Myocyte (in vitro differentiated cells): ENCODE results near the gene SELENOW. TPM values are rescaled to one million over a fixed set of nuclear protein-coding genes. Genes with fewer than 3 reads are reported as not detected.
"Not testable (repeated sequence)": the region's sequence is repeated elsewhere in the genome, so short reads cannot be mapped to it uniquely, and the experiment has no call there.

Source experiments
- DNase-seq: peaks from one replicate; pipeline ENCODE4 v3.0.0-alpha.2; 2012; ENCODE audit warnings: low read depth
- total RNA-seq: library from RNA; depleted of rRNA; stranded (reverse); fragments of >200 nt; gene quantifications from 2 replicates; pipeline ENCODE4 v1.2.3, GENCODE V29; 2014

Gene SELENOW
- total RNA-seq, 1 donor from 2014 or later: 2,157 TPM

DNA sequence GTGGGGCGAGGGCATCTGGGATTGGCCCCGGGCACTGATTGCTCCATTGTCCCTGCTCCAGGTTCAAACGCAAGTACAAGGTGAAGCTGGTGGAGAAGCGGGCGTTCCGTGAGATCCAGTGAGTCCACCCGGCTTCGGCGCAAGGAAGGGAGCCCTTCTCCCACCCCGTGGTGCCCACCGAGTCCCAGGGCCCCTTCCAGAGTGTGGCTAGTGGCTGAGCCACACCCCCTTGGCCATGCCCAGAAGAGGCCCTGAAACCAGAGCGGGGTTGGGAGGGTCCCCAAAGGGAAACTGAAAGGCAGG is 21.9 kb upstream of the SELENOW start:
- DNase-seq: no peak

DNA sequence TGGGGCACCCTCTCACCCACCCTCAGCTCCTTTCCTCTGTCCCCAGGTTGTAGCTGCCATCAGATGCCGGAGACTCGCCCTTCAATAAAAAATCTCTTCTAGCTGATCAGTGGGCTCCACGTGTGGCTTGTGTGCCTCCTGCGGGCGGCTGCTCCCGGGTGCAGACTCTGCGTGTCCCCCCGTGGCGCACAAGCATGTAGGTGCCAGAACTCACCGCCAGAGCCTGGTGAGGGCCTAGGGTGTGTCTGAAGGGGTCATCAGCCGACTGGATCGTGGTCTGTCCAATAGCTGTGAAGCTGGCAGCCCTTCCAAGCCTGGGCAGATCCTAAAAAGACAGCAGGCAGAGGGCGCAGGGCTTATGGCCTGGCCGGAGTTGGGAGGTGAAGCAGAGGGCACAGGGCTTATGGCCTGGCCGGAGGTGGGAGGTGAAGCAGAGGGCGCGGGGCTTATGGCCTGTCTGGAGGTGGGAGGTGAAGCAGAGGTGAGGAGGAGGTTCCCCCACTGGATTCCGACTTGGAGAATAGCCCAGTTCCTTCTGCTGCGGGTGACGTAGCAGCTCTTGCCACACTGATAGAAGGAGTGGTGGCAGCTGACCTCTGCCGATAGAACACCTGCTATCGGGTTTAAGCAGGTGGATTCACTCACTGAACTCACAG is 21.4 kb upstream of the SELENOW start:
- DNase-seq: no peak

DNA sequence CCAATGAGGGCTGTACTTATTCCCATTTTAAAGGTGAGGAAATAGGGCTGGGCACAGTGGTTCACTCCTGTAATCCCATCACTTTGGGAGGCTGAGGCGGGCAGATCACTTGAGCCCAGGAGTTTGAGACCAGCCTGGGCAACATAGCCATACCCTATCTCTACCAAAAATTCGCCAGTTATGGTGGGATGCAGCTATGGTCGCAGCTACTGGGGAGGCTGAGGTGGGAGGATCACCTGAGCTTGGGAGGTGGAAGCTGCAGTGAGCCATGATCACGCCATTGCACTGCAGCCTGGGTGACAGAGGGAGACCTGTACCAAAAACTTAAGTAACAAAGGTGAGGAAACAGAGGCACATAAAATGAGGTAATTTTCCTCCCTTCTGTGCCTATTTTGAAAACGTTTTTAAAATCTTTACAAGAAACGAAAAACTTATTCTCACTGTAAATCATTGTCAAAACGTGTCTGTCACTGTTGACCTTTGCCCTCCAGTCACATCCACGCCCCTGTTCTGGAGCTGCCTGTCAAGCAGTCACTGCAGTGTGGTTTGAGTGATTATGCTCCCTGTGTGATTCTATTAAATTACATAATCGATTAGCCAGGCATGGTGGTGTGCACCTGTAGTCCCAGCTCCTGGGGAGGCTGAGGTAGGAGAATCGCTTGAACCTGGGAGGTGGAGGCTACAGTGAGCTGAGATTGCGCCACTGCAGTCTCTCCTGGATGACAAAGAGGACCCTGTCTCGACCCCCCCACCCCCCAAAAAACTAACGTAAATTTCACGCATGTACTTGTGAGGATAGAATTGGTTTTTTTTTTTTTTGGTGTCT is 20.7 kb upstream of the SELENOW start:
- no peak for DNase-seq

DNA sequence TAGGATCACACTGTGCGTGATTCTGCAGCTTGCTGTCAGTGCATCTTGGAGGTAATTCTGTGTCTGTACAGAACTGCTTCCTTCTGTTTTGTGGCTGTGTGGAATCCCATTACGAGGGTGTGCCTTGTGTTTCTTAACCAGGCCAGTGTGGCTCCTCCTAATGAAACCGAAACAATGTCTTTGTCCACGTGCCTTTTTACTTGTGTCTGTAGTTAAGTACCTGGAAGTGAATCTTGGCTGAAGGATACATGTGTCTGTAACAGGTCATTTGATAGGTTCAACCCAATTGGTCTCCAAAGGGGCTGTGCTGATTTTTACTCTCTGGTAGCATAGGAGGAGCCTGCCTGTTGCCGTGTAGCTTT is 20.1 kb upstream of the SELENOW start:
- DNase-seq: no peak

DNA sequence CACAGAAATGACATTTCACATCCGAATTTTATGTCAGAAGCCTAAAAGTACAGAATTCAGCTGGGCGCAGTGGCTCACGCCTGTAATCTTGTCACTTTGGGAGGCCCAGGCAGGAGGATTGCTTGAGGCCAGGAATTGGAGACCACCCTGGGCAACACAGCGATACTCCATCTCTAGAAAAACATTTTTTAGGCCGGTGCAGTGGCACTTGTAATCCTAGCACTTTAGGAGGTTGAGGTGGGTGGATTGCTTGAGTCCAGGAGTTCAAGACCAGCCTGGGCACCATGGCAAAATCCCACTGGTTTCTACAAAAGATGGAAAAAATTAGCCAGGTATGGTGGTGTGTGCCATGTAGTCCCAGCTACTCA is 17.9 kb upstream of the SELENOW start:
- DNase-seq: no peak

DNA sequence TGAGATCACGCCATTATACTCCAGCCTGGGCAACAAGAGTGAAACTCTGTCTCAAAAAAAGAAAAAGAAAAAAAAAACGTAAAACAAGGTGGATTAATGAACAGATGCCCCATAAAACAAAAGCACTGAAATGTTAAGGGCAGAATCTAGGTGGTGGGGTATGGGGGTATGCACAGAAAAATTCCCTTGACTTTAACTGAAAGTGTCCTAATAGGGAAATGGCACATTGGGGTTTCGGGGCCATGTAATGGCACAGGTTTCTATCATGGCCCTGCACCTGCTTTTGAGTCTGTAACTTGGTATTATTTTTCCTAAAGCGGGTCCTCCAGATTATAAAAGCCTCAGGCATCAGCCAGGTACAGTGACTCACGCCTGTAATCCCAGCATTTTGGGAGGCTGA is 16.9 kb upstream of the SELENOW start:
- DNase-seq: no peak

DNA sequence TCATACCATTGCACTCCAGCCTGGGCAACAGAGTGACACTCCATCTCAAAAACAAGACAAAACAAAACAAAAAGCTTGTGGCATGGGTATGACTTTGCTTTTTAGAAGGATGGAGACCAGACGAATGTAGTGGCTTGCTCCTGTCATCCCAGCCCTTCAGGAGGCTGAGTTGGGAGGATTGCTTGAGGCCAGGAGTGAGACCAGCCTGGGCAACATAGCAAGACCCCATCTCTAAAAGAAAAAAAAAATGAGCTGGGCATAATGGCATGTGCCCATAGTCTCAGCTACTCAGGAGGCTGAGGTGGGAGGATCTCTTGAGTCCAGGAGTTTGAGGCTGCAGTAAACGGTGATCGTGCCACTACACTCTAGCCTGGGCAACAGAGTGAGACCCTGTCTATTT is 16.4 kb upstream of the SELENOW start:
- DNase-seq: no peak

DNA sequence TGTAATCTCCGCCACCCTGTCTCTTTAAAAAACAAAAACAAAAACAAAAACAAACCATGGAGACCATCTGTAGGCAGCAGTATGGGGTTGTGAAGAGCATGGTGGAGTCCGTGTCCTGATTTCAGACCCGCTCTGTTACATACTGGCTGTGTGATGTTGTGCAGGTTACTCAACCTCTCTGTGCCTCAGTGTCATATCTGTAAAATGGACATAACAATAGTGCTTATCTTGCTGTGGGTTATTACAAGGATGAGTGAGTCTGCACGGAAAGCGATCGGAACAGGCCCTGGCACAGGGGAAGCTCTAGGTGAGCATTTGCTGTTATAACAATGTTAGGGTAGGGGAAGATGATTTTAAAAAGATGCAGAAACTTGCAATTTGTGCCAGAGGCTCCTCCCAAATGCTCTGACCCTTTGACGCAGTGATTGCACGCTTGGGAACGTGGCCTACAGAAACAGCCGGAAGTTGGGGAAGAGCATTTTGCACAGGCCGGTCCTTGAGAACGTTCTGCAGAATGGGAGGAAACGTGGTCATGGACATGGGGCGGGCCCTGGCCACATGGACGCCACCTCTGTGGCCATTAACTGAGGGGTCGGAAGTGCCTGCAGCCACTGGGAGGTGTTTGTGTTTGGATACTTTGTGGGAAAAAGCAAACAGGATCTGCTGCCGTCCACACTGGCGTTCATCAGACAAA is 15.7 kb upstream of the SELENOW start:
- DNase-seq: no peak

DNA sequence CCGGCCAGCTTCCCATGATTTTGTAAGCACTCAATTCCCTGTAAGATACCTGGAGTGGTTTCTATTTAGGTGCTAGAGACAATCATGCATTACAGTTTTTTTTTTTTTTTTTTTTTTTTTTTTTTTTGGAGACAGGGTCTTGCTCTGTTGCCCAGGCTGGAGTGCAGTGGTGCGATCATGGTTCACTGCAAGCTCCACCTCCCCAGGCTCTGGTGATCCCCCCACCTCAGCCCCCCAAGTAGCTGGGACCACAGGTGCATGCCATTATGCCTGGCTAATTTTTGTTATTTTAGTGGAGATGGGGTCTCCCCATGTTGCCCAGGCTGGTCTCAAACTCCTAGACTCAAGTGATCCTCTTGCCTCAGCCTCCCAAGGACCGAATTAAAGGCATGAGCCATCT is 13.8 kb upstream of the SELENOW start:
- DNase-seq: not testable (repeated sequence)

DNA sequence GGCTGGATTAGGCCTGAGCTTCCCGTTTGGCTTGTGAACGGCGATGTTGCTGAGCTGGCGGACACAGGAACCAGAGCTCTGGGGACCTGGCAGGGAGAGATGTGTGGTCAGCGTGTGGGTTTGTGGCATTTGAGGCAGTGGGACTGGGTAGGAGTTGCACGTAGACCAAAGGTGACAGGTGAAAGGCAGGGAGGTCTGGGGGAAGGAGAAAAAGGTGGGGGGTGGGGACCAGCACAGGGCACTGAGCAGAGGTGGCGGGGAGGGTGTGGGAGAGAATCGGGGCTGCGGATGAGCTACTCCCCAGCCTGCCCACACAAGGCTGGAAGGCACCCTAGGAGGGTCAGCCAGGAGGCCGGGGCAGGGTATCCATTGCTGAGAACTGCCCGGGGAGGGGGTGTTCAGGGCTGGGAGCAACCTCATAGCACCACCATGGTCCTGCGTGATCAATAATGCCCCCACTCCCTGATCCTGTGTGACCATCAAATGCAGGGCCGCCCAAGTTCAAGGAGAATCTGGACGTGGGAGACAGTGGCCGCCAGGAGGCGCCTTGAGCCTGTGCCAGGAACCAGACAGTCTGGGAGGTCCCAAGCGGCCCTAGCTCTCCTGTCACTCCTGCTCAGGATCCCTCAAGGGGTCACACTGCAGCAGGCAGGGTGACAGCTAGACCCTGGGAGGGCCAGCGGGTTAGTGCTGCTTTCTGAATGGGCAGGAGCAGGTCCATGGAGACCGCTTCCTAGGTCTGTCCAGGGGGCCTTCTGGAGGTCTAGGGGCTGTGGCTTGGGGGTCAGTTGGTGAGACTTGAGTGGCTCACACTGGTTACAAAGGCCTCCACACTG is 12.8 kb upstream of the SELENOW start:
- peak; percentile 75 for DNase-seq

DNA sequence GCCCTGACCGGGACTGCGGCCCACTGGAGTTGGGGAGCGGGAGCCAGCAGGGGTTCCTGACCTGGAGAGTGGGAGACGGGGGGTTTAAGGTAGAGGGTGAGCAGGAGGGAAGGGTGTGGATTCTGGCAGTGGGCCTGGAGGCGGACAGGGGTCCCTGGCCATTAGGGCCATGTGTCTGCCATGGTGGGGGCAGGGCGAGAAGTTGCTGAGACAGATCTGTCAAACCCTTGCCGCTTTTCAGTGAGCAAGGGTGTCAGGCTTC is 12.2 kb upstream of the SELENOW start:
- DNase-seq: no peak

DNA sequence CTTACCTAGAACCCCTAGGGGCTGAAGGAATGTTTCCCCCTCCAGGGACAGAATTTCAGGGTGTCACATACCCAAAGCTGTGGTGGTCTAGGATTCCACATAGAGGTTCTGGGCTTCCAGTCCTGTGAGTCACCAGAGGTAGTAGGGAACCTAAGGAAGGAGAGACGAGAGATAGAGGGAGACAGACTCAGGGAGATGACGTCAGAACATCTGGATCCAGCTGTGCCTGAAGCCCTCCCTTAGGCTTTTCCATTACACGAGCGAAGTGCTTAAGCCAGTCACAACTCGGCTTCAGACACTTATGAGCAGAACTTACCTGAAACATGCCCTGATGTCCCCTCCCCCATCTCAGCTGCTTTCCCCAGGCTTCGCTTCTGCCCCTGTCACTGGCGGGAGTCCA is 11.8 kb upstream of the SELENOW start:
- no peak for DNase-seq

DNA sequence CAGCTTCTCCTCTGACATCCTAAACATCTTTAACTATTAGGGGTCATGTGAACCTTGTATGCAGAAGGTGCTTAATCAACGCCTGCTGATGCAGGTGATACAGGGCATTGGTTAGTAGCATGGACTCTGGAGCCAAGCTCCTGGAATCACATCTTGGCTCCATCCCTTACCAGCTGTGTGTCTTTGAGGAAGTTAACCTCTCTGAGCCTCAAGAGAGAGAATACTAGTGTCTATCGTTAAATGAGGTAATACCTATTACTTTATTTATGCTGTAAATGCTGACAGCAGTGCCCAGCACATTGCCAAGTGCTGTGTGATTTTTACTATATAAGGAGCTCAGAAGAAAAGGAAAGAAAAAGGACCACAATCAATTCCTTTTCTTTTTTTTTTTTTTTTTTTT is 11.2 kb upstream of the SELENOW start:
- no peak for DNase-seq

DNA sequence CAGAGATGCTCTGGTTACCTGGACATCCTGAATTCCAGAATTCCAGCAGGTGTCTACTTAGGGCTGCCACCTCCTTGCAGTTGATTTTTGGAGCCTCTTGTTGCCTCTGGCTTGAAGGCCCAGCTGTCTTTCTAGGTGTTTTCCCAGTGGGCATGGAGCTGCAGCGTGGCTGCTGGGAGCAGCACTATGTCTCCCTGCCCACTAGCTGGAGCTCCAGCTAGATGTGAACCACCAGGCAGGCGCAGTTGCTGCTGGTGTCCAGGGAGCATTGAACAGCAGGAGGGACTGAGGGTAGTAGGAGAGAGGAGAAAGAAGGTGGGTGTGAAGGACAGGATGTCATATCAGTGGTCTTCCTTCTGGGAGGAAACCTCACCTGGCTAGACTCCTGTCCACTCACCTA is 9.9 kb upstream of the SELENOW start:
- peak; percentile 37 for DNase-seq

DNA sequence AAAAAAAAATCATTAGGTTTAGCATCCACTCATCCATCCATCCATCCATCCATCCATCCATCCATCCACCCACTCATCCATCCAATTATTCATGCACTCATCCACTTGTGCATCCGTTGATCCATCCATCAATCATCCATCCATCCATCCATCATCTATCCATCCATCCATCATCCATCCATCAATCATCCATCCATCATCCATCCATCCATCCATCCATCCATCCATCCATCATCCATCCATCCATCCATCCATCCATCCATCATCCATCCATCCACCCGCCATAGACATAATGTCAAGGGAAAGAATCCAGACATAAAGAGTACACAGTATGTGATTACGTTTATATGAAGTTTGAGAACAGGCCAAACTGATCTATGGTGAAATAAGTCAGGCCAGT is 9.0 kb upstream of the SELENOW start:
- DNase-seq: no peak

DNA sequence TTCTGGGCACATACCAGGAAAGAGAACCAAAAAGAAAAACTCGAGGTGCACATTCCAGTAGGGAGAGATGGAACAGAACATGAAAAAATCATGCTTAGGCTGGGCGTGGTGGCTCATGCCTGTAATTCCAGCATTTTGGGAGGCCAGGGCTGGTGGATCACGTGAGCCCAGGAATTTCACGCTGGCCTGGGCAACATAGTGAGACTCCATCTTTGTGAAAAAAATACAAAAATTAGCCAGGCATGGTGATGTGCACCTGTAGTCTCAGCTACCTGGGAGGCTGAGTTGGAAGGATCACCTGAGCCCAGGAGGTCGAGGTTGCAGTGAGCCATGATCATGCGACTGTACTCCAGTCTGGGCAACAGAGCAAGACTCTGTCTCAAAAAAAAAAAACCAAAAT is 7.2 kb upstream of the SELENOW start:
- not testable (repeated sequence) for DNase-seq

DNA sequence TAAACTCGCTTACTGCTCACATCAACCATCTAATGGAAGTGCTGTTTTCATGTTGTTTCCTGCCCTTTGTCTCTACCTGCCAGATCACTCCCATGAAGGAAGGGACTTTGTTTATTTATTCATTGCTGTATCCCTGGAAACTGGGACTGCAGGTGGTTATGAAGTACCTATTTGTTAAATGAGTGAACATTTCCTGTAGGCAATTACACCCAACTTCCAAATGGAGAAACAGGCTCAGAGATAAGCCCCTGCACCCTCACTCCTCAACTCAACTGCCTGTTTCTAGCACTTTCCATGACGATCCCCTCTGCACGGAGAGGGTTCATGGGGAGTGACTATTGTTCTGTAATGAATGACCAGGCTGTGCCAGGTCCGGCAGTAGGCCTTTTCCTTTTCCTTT is 1.9 kb upstream of the SELENOW start:
- no peak for DNase-seq

DNA sequence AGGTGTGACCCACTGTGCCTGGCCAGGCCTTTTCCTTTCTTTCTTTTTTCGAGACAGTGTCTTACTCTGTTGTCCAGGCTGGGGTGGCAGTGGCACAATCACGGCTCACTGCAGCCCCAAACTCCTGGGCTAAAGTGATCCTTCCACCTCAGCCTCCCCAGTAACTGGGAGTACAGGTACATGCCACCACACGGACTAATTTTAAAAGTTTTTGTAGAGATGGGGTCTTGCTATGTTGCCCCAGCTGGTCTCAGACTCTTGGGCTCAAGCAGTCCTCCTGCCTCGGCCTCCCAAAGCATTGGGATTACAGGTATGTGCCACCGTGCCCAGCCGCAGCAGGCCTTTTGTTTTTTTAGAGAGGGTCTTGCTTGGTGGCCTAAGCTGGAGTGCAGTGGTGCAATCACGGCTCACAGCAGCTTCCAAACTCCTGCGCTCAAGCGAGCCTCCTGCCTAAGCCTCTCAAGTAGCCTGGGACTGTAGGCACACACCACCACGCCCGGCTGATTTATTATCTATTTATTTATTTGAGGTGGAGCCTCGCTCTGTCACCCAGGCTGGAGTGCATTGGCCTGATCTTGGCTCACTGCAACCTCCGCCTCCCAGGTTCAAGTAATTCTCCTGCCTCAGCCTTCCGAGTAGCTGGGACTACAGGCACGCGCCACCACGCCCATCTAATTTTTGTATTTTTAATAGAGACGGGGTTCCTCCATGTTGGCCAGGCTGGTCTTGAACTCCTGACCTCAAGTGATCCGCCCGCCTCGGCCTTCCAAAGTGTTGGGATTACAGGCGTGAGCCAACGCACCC is 1.1 kb upstream of the SELENOW start:
- DNase-seq: not testable (repeated sequence)

DNA sequence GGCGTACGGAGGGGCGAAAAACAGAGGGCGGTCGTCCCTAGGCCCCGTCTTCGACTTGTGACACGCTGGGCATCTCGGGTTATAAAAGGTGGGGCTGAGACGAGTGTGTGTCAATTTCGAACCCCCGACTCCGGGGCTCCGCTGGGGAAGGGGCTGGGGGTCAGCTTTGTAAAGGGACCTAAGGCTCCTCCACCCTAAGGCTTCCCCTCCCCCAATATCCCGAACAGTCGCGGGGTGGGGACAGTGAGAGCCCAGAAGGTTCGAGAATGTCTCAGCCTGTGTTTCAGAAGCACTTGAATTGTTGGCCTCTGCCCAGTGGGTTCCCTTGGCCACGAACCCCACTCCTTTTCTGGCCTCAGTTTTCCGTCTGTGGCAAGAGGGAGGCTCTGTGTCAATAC is 450 bp downstream of the SELENOW start:
- DNase-seq: peak; percentile 62

DNA sequence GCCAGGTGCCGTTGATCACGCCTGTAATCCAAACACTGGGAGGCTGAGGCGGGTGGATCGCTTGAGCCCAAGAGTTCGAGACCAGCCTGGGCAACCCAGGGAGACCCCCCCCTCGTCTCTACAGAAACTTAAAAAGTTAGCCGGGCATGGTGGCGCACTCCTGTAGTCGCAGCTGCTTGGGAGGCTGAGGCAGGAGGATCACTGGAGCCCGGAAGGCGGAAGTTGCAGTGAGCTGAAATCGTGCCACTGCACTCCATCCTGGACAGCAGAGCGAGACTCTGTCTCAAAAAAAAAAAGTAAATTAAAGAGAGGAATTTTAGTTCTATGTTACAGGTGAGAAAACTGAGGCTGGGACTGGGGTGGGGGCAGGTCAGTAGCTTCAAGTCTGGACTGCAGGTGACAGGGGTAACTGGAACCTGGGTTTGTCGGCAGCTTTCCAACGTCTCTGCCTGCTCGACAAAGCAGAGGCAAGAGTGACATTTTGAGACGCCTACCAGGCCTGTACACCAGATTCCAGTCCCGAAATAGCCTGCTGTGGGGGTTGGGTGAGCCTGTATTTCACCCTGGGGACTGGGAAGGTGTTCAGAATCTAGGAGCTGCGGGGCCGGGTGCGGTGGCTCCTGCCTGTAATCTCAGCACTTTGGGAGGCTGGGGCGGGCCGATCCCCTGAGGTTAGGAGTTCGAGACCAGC is 1.2 kb downstream of the SELENOW start:
- peak; percentile 83 for DNase-seq

DNA sequence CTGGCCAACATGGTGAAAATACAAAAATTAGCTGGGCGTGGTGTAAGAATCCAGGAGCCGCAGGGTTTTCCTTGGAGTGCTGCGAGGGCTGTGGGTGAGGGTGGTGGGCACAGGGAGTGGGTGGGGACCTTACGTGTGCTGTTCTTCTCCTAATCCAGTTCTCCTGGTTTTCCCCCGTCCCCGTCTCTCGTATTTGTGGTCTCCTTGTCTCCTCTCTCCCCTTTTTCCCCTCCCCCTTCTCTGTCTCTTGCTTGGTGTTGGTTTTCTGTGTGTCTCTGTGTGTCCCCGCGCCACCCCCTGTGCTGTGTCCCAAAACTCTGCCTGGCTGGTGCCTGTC is 1.7 kb downstream of the SELENOW start:
- DNase-seq: peak; percentile 69
